ENCODE data around the gene NCLN. TPM values are rescaled to one million over a fixed set of nuclear protein-coding genes. Genes with fewer than 3 reads are reported as not detected.
"Not testable (repeated sequence)": the region's sequence is repeated elsewhere in the genome, so short reads cannot be mapped to it uniquely, and the experiment has no call there.

Gene NCLN
- total RNA-seq, 4 donors from 2014 or later, result 65.4 to 142 (median 102) TPM

DNA sequence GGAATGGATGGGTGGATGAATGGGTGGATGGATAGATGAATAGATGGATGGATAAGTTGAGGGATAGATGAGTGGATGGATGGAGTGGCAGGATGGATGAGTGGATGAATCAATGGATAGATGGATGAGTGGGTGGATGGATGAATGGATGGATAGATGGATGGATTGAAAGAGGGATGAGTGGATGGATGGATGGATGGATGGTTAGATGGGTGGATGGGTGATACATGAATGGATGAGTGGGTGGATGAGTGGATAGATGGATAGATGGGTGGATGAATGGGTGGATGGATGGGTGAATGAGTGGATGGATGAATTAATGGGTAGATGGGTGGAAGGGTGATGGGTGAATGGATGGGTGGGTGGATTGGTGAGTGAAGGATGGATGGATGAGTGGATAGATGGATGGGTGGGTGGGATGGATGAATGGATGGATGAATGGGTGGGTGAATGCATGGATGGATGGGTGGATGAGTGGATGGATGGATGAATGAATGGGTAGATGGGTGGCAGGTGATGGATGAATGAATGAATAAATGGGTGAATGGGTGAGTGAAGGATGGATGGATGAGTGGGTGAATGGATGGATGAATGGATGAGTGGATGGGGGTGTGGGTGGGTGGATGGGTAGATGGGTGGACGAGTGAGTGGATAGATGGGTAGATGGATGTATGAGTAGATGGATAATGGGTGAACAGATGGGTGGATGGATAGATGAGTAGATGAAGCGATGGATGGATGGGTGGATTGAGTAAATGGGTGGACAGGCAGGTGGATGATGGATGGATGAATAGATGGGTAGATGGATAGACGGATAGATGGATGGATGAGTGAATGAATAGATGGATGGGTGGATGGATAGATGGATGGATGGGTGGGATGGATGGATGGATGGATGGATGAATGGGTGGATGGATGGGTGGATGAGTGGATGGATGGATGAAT lies 32.2 kb upstream of the NCLN start:
- TF ChIP-seq, protein P1, sequence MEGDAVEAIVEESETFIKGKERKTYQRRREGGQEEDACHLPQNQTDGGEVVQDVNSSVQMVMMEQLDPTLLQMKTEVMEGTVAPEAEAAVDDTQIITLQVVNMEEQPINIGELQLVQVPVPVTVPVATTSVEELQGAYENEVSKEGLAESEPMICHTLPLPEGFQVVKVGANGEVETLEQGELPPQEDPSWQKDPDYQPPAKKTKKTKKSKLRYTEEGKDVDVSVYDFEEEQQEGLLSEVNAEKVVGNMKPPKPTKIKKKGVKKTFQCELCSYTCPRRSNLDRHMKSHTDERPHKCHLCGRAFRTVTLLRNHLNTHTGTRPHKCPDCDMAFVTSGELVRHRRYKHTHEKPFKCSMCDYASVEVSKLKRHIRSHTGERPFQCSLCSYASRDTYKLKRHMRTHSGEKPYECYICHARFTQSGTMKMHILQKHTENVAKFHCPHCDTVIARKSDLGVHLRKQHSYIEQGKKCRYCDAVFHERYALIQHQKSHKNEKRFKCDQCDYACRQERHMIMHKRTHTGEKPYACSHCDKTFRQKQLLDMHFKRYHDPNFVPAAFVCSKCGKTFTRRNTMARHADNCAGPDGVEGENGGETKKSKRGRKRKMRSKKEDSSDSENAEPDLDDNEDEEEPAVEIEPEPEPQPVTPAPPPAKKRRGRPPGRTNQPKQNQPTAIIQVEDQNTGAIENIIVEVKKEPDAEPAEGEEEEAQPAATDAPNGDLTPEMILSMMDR (IDR thresholded peaks at IDR 0.05), result no peak
- TF ChIP-seq POLR2AphosphoS5 (IDR thresholded peaks at IDR 0.05) (no peak), POLR2A (IDR thresholded peaks at IDR 0.05) (no peak), EP300 (IDR thresholded peaks at IDR 0.05; ENCODE audit: low read depth) (no peak)

DNA sequence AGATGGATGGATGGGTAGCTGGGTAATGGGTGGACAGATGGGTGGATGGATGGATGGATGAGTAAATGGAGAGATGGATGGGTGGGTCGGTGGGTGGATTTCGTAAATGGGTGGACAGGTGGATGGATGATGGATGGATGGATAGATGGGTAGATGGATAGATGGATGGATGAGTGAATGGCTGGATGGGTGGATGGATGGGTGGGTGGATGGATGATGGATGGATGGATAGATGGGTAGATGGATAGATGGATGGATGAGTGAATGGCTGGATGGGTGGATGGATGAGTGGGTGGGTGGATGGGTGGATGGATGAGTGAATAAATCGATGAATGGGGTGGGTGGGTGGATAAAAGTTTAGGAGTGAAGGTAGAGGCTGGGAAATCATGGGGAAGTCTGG lies 31.3 kb upstream of the NCLN start:
- H3K4me3 ChIP-seq; in situ Hi-C loops (cut with MboI; ENCODE audit: low pct_ligation_motif_present in 1 of 4, low pct_unique_long_range_greater_than_20kb in 1 of 4, low sequenced_read_pairs in 3 of 4); H3K27me3 ChIP-seq; H3K27ac ChIP-seq; H3K9me3 ChIP-seq; H3K36me3 ChIP-seq; DNase-seq; H3K4me1 ChIP-seq: not testable (repeated sequence)
- intact Hi-C loops (cut with DNase I; ENCODE audit: low total_unique reads), result loop anchor here (2.0 kb wide), 1 partner anchor 72 kb away; no protein-coding TSS in a partner anchor
- WGBS, 2 donors (ENCODE audit: low coverage in 1 of 2), result 88 to 93% methylated on average over 3 of the region's 3 CpGs

More for the DNA sequence above, 32.2 kb upstream of the NCLN start:
- no peaks in the 10 kb centered on the region for H3K9me3 ChIP-seq
- in situ Hi-C loops (cut with MboI; ENCODE audit: low pct_ligation_motif_present in 1 of 4, low pct_unique_long_range_greater_than_20kb in 1 of 4, low sequenced_read_pairs in 3 of 4) (no loop called here), intact Hi-C loops (cut with DNase I; ENCODE audit: low total_unique reads) (loop anchor here (2.0 kb wide), 1 partner anchor 71 kb away; no protein-coding TSS in a partner anchor)
- H3K27ac ChIP-seq, result no peak overlapping the region
- no peak for DNase-seq
- WGBS, 2 donors (ENCODE audit: low coverage in 1 of 2), result 88 to 90% methylated on average over 3 of the region's 3 CpGs
- no peaks in the 10 kb centered on the region for H3K36me3 ChIP-seq
- no peak overlapping the region for H3K4me3 ChIP-seq
- H3K27me3 ChIP-seq, result no peaks in the 10 kb centered on the region
- no peaks in the 10 kb centered on the region for H3K4me1 ChIP-seq

DNA sequence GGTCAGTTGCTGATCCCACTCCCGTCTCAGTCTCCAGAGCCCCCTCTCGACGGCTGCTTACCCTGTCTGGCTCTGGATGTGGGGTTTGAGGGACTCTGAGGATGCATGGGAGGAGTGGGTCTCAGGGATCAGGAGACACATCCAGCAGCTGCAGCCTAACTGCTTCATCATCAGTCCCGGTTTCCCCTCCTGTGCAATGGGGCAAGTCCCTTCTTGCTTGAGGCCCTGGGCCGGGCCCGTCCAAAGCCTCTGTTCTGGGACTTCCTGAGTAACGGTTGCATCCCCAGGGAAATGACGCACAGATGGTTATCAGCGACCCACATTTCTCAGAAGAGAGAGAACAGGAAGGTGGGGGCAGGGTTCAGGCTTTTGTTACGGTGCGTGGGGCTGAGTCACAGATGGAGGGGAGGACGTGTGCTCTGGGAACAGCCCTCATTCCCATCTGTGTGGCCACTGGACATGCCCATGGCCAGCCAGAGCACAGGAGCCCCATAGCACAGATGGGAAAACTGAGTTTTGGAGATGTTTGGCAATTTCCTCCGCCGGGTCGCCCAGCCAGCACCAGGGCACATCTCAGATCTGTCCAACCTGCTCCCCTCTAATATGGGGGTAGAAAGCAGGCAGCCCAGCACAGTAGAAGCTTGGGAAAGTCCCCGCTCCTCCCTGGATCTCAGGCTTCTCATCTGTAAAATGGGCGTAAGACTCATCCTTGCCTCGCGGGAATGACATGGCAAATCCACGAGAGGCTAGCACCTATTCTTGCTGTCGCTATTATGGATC lies 30.6 kb upstream of the NCLN start:
- in situ Hi-C loops (cut with MboI; ENCODE audit: low pct_ligation_motif_present in 1 of 4, low pct_unique_long_range_greater_than_20kb in 1 of 4, low sequenced_read_pairs in 3 of 4) (no loop called here), intact Hi-C loops (cut with DNase I; ENCODE audit: low total_unique reads) (loop anchor here (2.0 kb wide), 1 partner anchor 72 kb away; no protein-coding TSS in a partner anchor)
- Histone ChIP-seq H3K9me3 (no peaks in the 10 kb centered on the region), H3K4me1 (no peaks in the 10 kb centered on the region), H3K36me3 (no peaks in the 10 kb centered on the region), H3K27me3 (no peaks in the 10 kb centered on the region), H3K27ac (peak overlapping the region in 1 of 4 donors; percentile 11), H3K4me3 (no peak overlapping the region)
- peak; percentile 62 for DNase-seq
- TF ChIP-seq POLR2AphosphoS5 (IDR thresholded peaks at IDR 0.05) (peak in 2 of 3 donors; percentile 5 to 31), EP300 (IDR thresholded peaks at IDR 0.05; ENCODE audit: low read depth) (no peak), POLR2A (IDR thresholded peaks at IDR 0.05) (peak; percentile 6)
- TF ChIP-seq, protein P1 (IDR thresholded peaks at IDR 0.05), result no peak
- WGBS, 2 donors (ENCODE audit: low coverage in 1 of 2), result 65% methylated on average over 21 of the region's 21 CpGs; no CpG with 5 or more reads in 1 of the 2 donors

DNA sequence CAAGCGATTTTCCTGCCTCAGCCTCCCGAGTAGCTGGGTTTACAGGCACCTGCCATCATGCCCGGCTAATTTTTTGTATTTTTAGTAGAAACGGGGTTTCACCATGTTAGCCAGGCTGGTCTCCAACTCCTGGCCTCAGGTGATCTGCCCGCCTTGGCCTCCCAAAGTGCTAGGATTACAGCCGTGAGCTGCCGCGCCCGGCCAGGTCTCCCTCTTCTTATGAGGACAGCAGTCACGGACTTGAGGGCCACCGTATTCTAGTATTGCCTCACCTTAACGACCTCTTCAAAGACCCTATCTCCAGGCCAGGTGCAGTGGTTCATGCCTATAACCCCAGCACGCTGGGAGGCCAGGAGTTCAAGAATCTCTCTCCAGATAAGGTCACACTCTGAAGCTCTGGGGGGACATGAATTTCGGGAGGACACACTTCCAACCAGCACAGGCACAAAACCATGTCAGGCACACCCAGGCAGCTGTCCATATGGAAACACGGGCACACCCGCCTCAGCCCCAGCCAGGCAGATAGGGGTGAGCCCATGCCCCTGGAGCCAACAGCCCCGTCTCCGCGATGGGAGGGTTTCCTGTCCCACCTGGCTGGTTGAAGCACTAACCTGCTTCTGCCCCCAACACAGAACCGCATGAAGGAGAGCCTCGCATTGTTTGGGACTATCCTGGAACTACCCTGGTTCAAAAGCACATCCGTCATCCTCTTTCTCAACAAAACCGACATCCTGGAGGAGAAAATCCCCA lies 28.5 kb upstream of the NCLN start:
- H3K27ac ChIP-seq, result no peak overlapping the region
- intact Hi-C loops (cut with DNase I; ENCODE audit: low total_unique reads), result no loop called here
- H3K4me3 ChIP-seq, result no peak overlapping the region
- DNase-seq, result no peak
- WGBS, 2 donors (ENCODE audit: low coverage in 1 of 2), result 83 to 100% methylated on average over 2 to 21 of the region's 23 CpGs
- no peaks in the 10 kb centered on the region for H3K36me3 ChIP-seq
- H3K27me3 ChIP-seq, result no peaks in the 10 kb centered on the region
- no peaks in the 10 kb centered on the region for H3K4me1 ChIP-seq
- in situ Hi-C loops (cut with MboI; ENCODE audit: low pct_ligation_motif_present in 1 of 4, low pct_unique_long_range_greater_than_20kb in 1 of 4, low sequenced_read_pairs in 3 of 4), result no loop called here
- no peak for TF ChIP-seq POLR2AphosphoS5 (IDR thresholded peaks at IDR 0.05)
- TF ChIP-seq EP300 (IDR thresholded peaks at IDR 0.05; ENCODE audit: low read depth), result no peak
- no peak for TF ChIP-seq POLR2A (IDR thresholded peaks at IDR 0.05)
- TF ChIP-seq, protein P1 (IDR thresholded peaks at IDR 0.05), result no peak
- no peaks in the 10 kb centered on the region for H3K9me3 ChIP-seq

Data from transverse colon (tissue), 4 donors.